B cell (primary cell): Measurements from ENCODE around the gene IL31RA.

Experiments
- CTCF ChIP-seq: fragments of 200-600 bp; IDR thresholded peaks from one replicate; pipeline ENCODE4 v1.8.0; 2022; ENCODE audit warnings: antibody characterized with exemption, mild to moderate bottlenecking
- EZH2 ChIP-seq: IDR thresholded peaks from 2 replicates; pipeline ENCODE4 v1.6.1; 2012; ENCODE audit warnings: borderline replicate concordance, low read depth, mild to moderate bottlenecking, moderate library complexity, low read length; ENCODE audit not compliant: insufficient read depth, poor library complexity, severe bottlenecking

GRCh38 chr5:55934720-55935119 lies 83.6 kb downstream of the IL31RA start:
- TF ChIP-seq CTCF: no peak
- TF ChIP-seq EZH2: no peak
